Measurements from ENCODE around the gene ZSCAN5B.

ZSCAN5B gene

DNA sequence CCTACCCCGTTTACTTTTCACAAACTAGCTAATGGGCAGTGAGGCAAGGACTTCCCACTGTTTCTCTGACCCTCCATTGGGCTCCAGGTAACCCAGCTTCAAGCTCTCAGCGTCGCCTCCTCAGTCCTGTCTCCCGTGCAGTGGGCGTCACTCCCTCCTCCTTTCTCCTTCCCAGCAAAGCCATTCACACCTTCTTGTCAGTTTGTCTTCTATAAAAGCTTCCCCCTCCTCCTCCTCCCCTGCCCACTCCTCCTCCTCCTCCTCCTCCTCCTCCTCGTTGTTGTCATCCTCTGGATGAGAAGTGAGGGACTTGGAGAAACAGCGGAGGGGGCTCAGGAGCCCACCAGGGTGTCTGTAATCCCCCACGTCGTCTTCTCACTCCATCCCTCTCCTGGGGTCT, 23.5 kb downstream of the ZSCAN5B start:
- H3K27me3 ChIP-seq (ENCODE audit: control insufficient read depth, insufficient read depth, low read length), result no peaks in the 10 kb centered on the region
- H3K9ac ChIP-seq (ENCODE audit: low read length), result no peak overlapping the region
- no peaks in the 10 kb centered on the region for H3K36me3 ChIP-seq (ENCODE audit: control insufficient read depth, low read depth, low read length)
- no peak overlapping the region for H3K27ac ChIP-seq (ENCODE audit: low read length)
- H3K9me3 ChIP-seq (ENCODE audit: control insufficient read depth, low read depth, low read length), result no peaks in the 10 kb centered on the region
- H3K4me1 ChIP-seq (ENCODE audit: control insufficient read depth, low read depth, low read length), result no peaks in the 10 kb centered on the region
- H3K4me3 ChIP-seq (ENCODE audit: low read length), result no peak overlapping the region

DNA sequence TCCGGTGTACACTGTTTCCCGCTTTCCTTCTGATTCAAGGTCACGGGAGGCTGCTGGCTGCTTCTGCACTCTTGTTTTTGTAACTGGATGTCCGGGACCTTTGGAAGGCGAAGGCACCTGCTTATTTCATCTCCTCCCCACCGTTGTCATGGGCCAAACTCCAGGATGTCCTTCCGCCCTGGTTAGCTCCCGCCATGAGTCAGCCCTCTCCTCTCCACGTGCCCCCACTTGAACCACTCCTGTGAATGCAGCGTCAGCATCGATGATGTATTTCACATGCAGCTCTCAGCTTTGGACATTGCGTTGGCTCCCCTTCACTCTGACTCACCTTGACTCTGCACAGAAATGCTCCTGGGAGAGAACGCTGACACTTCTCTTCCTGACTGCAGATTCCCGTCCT, 27.3 kb downstream of the ZSCAN5B start:
- Histone ChIP-seq H3K27ac (ENCODE audit: low read length) (no peak overlapping the region), H3K4me3 (ENCODE audit: low read length) (no peak overlapping the region), H3K27me3 (ENCODE audit: control insufficient read depth, insufficient read depth, low read length) (no peaks in the 10 kb centered on the region), H3K9me3 (ENCODE audit: control insufficient read depth, low read depth, low read length) (no peaks in the 10 kb centered on the region), H3K36me3 (ENCODE audit: control insufficient read depth, low read depth, low read length) (no peaks in the 10 kb centered on the region), H3K9ac (ENCODE audit: low read length) (no peak overlapping the region), H3K4me1 (ENCODE audit: control insufficient read depth, low read depth, low read length) (no peaks in the 10 kb centered on the region)

DNA sequence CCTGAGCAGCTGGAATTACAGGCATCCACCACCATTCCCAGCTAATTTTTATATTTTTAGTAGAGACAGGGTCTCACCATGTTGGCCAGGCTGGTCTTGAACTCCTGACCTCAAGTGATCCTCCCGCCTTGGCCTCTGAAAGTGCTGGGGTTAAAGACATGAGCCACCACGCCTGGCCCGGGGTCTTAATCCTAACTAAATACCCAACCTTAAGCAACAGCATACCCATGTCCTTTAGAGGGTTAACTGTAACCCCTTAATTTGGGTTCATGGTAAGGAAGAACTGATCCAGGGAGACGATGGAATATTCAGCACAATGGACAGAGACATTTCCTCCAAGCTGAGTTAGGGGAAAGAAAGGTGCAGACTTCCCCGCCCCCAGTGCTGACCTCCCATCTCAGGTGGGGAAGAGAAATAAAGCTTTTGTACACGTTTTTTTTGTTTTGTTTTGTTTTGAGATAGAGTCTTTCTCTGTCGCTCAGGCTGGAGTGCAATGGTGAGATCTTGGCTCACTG, 30.5 kb downstream of the ZSCAN5B start:
- no peaks in the 10 kb centered on the region for H3K4me1 ChIP-seq (ENCODE audit: control insufficient read depth, low read depth, low read length)
- peaks cover 3% of the 10 kb centered on the region for H3K36me3 ChIP-seq (ENCODE audit: control insufficient read depth, low read depth, low read length)
- H3K4me3 ChIP-seq (ENCODE audit: low read length), result no peak overlapping the region
- no peak overlapping the region for H3K9ac ChIP-seq (ENCODE audit: low read length)
- no peak overlapping the region for H3K27ac ChIP-seq (ENCODE audit: low read length)
- H3K27me3 ChIP-seq (ENCODE audit: control insufficient read depth, insufficient read depth, low read length), result no peaks in the 10 kb centered on the region
- H3K9me3 ChIP-seq (ENCODE audit: control insufficient read depth, low read depth, low read length), result no peaks in the 10 kb centered on the region

DNA sequence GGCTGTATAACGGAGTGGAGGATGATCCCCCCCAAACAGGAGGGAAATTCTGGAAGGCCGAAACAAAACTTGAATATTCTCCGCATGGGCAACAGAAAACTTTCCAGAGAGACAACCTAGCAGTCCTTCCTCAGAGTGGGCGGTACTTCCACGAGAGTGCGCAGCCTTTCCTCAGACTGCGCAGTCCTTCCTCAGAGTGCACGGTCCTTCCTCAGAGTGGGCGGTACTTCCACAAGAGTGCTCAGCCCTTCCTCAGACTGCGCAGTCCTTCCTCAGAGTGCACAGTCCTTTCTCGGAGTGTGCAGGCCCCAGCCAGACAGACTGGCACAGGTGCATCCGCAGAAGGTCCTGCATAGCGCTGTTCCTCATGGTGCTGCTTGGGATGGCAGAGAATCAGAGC, 34.5 kb downstream of the ZSCAN5B start:
- H3K36me3 ChIP-seq (ENCODE audit: control insufficient read depth, low read depth, low read length), result peaks cover 10% of the 10 kb centered on the region
- H3K9ac ChIP-seq (ENCODE audit: low read length), result no peak overlapping the region
- H3K9me3 ChIP-seq (ENCODE audit: control insufficient read depth, low read depth, low read length), result no peaks in the 10 kb centered on the region
- H3K27me3 ChIP-seq (ENCODE audit: control insufficient read depth, insufficient read depth, low read length), result no peaks in the 10 kb centered on the region
- H3K4me1 ChIP-seq (ENCODE audit: control insufficient read depth, low read depth, low read length), result no peaks in the 10 kb centered on the region
- H3K4me3 ChIP-seq (ENCODE audit: low read length), result no peak overlapping the region
- H3K27ac ChIP-seq (ENCODE audit: low read length), result no peak overlapping the region

DNA sequence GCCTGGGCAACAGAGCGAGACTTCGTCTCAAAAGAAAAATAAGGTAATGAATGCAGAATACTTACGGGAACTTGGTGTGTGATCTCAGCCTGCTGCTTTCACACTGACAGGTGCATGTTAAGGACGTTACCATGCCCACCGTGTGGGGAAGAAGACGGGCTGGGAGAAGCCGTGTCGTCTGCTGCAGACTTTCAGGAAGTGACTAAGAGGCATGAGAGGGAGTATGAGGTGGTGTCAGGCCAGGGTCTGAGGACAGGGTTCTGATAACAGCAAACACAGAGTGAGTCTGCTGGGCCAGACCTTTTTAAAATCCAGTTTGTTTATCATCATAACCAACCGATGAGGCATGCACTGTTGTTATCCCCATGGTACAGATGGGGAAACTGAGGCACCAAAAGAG, 35.3 kb downstream of the ZSCAN5B start:
- no peaks in the 10 kb centered on the region for H3K4me1 ChIP-seq (ENCODE audit: control insufficient read depth, low read depth, low read length)
- H3K36me3 ChIP-seq (ENCODE audit: control insufficient read depth, low read depth, low read length), result peaks cover 10% of the 10 kb centered on the region
- no peaks in the 10 kb centered on the region for H3K9me3 ChIP-seq (ENCODE audit: control insufficient read depth, low read depth, low read length)
- no peaks in the 10 kb centered on the region for H3K27me3 ChIP-seq (ENCODE audit: control insufficient read depth, insufficient read depth, low read length)
- H3K9ac ChIP-seq (ENCODE audit: low read length), result no peak overlapping the region
- no peak overlapping the region for H3K4me3 ChIP-seq (ENCODE audit: low read length)
- no peak overlapping the region for H3K27ac ChIP-seq (ENCODE audit: low read length)

DNA sequence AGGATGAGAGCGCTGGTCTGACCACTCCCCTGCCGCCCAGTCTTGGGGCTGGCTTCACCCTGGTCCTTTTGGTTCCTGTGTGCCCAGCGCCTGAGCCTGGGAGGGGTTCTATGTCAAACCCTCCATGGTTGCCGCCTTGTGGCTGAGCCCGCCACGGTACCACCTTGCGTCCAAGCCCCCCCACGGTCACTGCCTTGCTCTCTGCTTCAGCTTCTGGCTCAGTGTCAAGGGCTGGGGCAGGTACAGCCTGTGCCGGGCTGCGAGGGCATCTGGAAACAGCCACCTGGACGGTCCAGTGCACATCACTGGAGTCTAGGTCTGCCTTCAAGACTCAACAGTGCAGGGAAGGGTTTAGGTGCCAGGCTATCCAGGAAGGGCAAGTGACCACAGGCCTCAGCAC, 36.0 kb downstream of the ZSCAN5B start:
- Histone ChIP-seq H3K4me3 (ENCODE audit: low read length) (no peak overlapping the region), H3K4me1 (ENCODE audit: control insufficient read depth, low read depth, low read length) (no peaks in the 10 kb centered on the region), H3K9me3 (ENCODE audit: control insufficient read depth, low read depth, low read length) (no peaks in the 10 kb centered on the region), H3K36me3 (ENCODE audit: control insufficient read depth, low read depth, low read length) (peaks cover 10% of the 10 kb centered on the region), H3K27ac (ENCODE audit: low read length) (no peak overlapping the region), H3K27me3 (ENCODE audit: control insufficient read depth, insufficient read depth, low read length) (no peaks in the 10 kb centered on the region), H3K9ac (ENCODE audit: low read length) (no peak overlapping the region)

DNA sequence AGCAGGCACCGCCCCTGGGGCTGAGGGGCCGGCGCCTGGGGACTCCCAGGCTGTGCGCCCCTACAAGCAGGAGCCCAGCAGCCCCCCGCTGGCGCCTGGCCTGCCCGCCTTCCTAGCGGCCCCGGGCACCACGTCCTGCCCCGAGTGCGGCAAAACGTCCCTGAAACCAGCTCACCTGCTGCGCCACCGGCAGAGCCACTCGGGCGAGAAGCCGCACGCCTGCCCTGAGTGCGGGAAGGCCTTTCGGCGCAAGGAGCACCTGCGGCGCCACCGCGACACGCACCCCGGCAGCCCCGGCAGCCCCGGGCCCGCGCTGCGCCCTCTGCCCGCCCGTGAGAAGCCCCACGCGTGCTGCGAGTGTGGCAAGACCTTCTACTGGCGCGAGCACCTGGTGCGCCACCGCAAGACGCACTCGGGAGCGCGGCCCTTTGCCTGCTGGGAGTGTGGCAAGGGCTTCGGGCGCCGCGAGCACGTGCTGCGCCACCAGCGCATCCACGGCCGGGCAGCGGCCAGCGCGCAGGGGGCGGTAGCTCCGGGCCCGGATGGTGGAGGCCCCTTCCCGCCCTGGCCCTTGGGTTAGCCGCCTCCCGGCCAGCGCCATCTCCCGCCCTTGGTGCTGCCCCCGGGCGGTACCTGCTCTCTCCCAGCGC, 37.8 kb downstream of the ZSCAN5B start:
- H3K27ac ChIP-seq (ENCODE audit: low read length), result no peak overlapping the region
- no peaks in the 10 kb centered on the region for H3K27me3 ChIP-seq (ENCODE audit: control insufficient read depth, insufficient read depth, low read length)
- H3K36me3 ChIP-seq (ENCODE audit: control insufficient read depth, low read depth, low read length), result peaks cover 18% of the 10 kb centered on the region
- H3K9me3 ChIP-seq (ENCODE audit: control insufficient read depth, low read depth, low read length), result no peaks in the 10 kb centered on the region
- H3K4me1 ChIP-seq (ENCODE audit: control insufficient read depth, low read depth, low read length), result no peaks in the 10 kb centered on the region
- no peak overlapping the region for H3K9ac ChIP-seq (ENCODE audit: low read length)
- H3K4me3 ChIP-seq (ENCODE audit: low read length), result no peak overlapping the region

DNA sequence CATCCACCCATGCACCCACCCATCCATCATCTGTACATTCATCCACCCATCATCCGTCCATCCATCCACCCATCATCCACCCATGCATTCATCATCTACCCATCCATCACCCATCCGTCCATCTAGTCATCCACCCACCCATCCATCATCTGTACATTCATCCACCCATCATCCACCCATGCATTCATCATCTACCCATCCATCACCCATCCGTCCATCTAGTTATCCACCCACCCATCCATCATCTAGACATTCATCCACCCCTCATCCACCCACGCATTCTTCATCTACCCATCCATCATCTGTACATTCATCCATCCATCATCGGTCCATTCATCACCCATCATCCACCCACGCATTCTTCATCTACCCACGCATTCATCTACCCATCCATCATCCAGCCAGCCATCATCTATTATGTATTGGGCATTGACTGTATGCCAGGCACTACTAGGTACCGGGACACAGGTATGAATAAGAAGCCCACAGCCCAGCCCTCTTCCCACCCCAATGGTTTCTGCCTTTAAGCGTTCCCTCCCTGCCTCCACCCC, 38.5 kb downstream of the ZSCAN5B start:
- Histone ChIP-seq H3K9me3 (ENCODE audit: control insufficient read depth, low read depth, low read length) (no peaks in the 10 kb centered on the region), H3K27ac (ENCODE audit: low read length) (no peak overlapping the region), H3K9ac (ENCODE audit: low read length) (no peak overlapping the region), H3K36me3 (ENCODE audit: control insufficient read depth, low read depth, low read length) (peaks cover 20% of the 10 kb centered on the region), H3K4me1 (ENCODE audit: control insufficient read depth, low read depth, low read length) (no peaks in the 10 kb centered on the region), H3K27me3 (ENCODE audit: control insufficient read depth, insufficient read depth, low read length) (no peaks in the 10 kb centered on the region), H3K4me3 (ENCODE audit: low read length) (no peak overlapping the region)

DNA sequence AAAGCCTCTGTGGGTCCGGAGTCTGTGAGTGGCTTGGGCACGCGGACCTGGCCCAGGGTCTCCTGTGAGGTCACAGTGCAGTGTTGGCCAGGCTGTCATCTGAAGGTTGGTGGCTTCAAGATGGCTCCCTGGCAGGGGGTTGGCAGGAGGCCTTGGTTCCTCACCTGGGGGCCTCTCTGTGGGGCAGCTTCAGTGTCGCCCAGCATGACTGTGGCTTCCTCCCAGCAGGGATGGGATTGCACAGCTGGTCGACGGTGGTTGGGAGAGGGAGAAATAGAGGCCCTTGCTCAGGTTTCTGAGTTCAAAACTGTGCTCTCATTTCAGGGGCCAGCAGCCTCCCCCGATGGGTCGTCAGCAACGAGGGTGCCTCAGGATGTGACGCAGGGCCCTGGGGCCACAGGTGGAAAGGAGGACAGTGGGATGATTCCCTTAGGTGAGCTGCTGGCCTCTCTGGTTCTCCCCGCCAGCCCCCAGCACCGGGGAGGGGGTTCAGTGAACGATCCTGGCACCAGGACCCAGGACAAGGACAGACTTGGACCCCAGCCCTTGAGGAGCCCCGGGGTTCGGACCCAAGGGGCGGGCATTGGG, 39.3 kb downstream of the ZSCAN5B start:
- Histone ChIP-seq H3K9ac (ENCODE audit: low read length) (no peak overlapping the region), H3K27me3 (ENCODE audit: control insufficient read depth, insufficient read depth, low read length) (no peaks in the 10 kb centered on the region), H3K4me3 (ENCODE audit: low read length) (no peak overlapping the region), H3K36me3 (ENCODE audit: control insufficient read depth, low read depth, low read length) (peaks cover 20% of the 10 kb centered on the region), H3K4me1 (ENCODE audit: control insufficient read depth, low read depth, low read length) (peaks cover 7% of the 10 kb centered on the region), H3K9me3 (ENCODE audit: control insufficient read depth, low read depth, low read length) (no peaks in the 10 kb centered on the region), H3K27ac (ENCODE audit: low read length) (no peak overlapping the region)

DNA sequence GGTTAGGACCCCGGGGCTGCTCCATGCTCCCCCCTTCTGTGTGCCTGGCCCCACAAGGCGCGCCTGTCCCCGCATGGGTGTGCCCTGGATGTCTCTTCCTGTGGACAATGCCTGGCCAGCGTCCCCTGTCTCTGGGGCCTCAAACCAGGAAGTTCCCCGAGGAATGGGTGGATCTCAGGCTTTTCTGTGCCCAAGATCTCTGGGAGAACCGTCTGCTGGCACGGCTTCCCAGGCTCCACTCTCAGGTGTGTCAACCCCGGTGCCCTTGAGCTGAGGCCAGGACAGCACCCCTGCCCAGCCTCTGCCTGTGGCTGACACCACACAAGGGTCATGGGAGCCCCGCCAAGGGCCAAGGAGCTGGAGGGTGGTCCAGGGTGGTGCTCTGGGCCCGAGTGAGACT, 40.8 kb downstream of the ZSCAN5B start:
- Histone ChIP-seq H3K9ac (ENCODE audit: low read length) (no peak overlapping the region), H3K4me3 (ENCODE audit: low read length) (no peak overlapping the region), H3K27me3 (ENCODE audit: control insufficient read depth, insufficient read depth, low read length) (no peaks in the 10 kb centered on the region), H3K9me3 (ENCODE audit: control insufficient read depth, low read depth, low read length) (no peaks in the 10 kb centered on the region), H3K36me3 (ENCODE audit: control insufficient read depth, low read depth, low read length) (peaks cover 16% of the 10 kb centered on the region), H3K4me1 (ENCODE audit: control insufficient read depth, low read depth, low read length) (peaks cover 18% of the 10 kb centered on the region), H3K27ac (ENCODE audit: low read length) (no peak overlapping the region)

DNA sequence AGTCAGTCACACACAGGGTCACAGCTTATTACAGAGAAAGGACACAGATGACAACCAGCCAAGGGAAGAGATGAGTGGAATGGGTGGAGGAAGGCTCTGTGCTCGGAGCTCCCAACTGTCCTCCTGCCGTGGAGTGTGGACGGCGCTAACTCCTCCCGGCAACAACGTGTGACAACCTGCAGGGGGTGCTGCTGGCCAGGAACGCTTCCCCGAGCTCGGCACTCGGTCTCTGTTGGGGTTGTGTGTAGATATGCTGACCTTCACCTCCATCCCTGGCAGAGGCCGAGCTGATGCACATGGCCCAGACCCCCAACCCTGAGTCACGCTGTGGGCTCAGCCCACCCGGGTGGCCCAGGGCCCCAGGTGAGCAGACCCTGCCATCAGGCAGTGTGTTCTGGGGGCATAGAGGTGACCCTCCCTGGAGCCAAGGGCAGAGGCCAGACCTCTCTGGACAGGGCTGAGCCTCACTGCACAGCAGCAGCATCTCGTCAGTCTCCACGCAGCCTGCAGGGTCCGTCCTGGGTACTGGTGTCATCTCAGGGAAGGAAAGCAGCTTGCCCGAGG, 42.4 kb downstream of the ZSCAN5B start:
- Histone ChIP-seq H3K4me1 (ENCODE audit: control insufficient read depth, low read depth, low read length) (peaks cover 18% of the 10 kb centered on the region), H3K9ac (ENCODE audit: low read length) (no peak overlapping the region), H3K4me3 (ENCODE audit: low read length) (no peak overlapping the region), H3K9me3 (ENCODE audit: control insufficient read depth, low read depth, low read length) (no peaks in the 10 kb centered on the region), H3K36me3 (ENCODE audit: control insufficient read depth, low read depth, low read length) (peaks cover 16% of the 10 kb centered on the region), H3K27me3 (ENCODE audit: control insufficient read depth, insufficient read depth, low read length) (no peaks in the 10 kb centered on the region), H3K27ac (ENCODE audit: low read length) (no peak overlapping the region)
